ENCODE results near the gene DYDC2. TPM values are rescaled to one million over a fixed set of nuclear protein-coding genes. Genes with fewer than 3 reads are reported as not detected.

DYDC2 gene, protein sequence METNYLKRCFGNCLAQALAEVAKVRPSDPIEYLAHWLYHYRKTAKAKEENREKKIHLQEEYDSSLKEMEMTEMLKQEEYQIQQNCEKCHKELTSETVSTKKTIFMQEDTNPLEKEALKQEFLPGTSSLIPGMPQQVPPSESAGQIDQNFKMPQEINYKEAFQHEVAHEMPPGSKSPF
- total RNA-seq: not detected in 2 replicates

DNA sequence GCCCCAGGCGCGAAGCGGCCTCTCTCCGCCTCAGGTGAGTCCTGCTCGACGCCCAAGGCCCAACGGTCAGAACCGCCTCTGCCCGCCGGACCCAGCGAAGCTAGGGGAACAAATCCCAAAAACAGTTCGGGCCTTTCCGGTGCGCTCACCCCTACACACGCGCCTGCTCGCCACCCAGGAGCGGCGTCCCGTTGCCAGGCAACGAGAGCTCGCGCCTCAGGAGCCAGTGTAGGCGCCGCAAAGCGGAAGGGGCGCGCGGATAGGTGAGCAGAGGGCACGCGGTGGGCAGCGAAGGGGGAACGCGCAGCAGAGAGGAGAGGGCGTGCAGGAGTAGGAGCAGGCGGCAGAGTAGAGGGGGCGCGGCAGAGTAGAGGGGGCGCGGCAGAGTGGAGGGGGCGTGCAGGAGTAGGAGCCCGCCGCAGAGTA lies at the start of gene DYDC2, which contains the start of gene DYDC1:
Gene DYDC2 (plus strand): TSS at position 219 of the 426 bp plus-strand sequence. CDS start 5,663 bp downstream, outside the sequence.
Gene DYDC1 (minus strand): TSS at position 193 of the 426 bp plus-strand sequence. CDS start 4,154 bp downstream, outside the sequence.

DNA sequence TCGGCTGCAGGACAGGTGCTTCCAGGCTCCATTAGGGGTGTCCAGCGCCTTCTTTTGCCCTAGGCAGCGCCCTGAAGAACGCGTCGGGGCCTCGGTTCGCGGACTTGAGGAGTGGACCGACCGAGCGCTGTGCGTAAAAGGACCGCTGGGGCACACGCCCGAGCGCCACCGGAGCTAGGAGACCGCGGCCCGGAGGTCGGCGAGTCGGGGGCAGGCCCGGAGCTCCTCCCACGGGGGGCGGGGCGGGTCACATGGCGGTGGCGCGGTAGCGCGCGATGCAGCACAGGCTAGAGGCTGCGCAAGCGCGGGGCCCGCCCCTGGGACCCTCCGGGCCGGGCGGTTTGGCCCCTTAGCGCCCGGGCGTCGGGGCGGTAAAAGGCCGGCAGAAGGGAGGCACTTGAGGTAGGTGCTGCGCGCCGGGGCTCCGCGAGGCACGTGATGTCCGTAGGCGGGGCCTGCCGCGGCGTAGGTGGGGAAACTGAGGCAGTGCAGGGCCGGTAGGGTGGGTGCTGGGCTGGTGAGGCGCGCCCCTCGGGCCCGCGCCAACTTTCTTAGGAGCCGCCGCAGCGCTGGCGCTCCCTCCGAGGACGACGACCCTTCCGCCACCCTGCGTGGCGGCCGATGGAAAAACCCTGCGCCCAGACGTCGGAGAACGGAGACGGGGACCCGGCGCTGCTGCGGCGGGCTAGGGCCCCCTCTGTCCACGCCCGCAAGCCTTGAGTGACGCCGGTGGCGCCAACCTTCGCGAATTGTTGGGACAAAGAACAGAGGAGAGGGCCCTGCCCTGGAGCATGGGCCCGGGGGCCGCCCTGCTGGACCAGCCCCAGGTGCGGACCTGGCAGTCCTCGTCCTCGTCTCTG lies 51.9 kb downstream of the DYDC2 start, which contains the start of gene PRXL2A:
Gene PRXL2A (plus strand): TSS at position 310 of the 860 bp plus-strand sequence. CDS start 11,917 bp downstream, outside the sequence.

Other genes starting within 250 kb of the DYDC2 start
- 2.6 and 2.7 TPM in 2 replicates for gene PLAC9, start 224.1 kb upstream of the DYDC2 start, total RNA-seq
- gene ANXA11, start 151.2 kb upstream of the DYDC2 start, total RNA-seq: 40.4 and 81.8 TPM in 2 replicates
- gene MAT1A, start 67.1 kb upstream of the DYDC2 start, total RNA-seq: not detected in 2 replicates
- not detected in 2 replicates for gene DYDC1, start within 50 bp of the DYDC2 start, total RNA-seq
- gene PRXL2A, start 51.8 kb downstream of the DYDC2 start, total RNA-seq: 19.6 and 23.6 TPM in 2 replicates
- gene TSPAN14, start 97.5 kb downstream of the DYDC2 start, total RNA-seq: 11.0 and 51.6 TPM in 2 replicates
- under 0.01 TPM in 1 of 2 replicates, not detected in the other for gene SH2D4B, start 181.1 kb downstream of the DYDC2 start, total RNA-seq